Retina (tissue), 1 donor: ENCODE results near the gene PRKCE.
"Not testable (repeated sequence)": the region's sequence is repeated elsewhere in the genome, so short reads cannot be mapped to it uniquely, and the experiment has no call there.

Source experiments
- DNase-seq: peaks from one replicate; pipeline ENCODE4 v3.0.0-alpha.2; 2016

The PRKCE gene

GRCh38 chr2:45700407-45701013 lies 49.0 kb downstream of the PRKCE start:
- DNase-seq, result no peak

GRCh38 chr2:45705233-45705632 lies 53.8 kb downstream of the PRKCE start:
- DNase-seq, result no peak

DNA sequence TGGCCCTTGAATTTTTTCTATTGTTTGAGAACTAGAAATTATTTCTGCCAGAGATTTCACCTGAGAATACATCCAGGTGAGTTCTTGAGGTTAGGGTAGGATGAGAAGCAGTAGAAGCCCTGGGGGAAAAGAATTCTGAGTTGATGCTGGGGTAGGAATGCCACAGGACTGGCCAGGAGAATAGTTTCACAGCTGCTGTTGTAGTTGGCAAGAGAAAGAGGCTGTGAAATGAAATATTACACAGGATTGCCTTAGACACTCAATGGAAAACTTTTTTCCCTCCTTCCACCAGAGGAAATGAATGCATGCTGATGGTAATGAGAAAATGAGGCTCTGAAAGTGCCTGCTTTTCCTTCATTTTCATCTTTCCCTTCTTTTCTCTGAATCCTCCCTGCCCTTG lies 54.6 kb downstream of the PRKCE start:
- no peak for DNase-seq

DNA sequence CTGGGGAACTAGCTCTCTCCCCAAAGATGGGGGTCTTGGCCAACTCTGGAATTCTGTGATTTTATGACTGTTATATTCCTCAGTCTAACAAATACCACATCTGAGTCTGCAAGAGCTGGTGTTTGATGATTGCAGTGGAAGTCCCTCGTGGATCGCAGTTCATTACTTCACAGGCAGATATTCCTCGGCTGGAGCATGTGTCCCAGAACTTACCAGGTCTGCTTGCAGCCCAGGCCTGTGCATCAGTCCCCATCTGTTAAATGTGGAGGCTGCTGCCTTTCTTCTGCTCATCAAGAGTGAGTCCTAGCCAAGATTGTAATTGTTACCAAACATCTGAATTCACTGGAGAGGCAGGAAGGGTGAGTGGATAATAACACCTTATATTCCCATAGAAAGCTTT lies 55.5 kb downstream of the PRKCE start:
- DNase-seq, result peak; percentile 36

DNA sequence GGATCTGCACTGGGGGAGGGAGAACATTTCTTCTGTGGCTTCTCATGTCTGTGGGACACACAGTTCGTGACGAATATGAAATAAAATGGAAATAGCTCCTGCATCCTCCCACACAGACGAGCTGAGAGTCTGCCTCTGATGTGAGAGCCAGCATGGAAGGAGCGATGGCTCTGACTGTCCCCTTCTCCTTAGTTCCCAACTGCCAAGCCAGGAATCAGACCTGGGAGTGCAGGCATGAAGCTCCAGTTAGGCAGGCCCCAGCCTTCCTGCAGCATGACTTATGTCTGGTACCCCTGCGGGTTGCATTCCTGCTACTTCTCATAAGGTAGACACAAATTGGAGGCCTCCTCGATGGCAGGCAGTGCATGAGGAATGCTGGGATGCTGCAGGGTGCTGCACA lies 56.2 kb downstream of the PRKCE start:
- no peak for DNase-seq

- no peak for DNase-seq
Observed at GRCh38 chr2:45708501-45708900, 57.0 kb downstream of the PRKCE start.

DNA sequence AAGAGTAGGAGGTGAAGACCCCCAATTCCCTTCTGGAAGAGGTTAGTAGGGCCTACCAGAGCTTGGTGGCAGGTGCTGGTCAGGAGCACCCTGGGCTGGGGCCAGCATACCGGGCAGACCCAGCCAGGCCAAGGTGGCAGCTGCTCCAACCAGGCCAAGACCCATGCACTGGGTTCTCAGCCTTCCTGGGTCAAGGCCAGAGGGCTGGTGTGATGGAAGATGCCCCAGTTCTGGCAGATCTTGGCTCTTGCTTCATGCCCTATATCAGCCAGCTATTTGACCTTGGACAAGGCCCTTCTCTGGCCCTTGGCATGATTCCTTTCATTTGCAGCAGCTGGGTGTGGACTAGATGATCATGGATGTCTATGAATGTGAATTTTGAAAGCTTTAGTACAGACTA lies 57.7 kb downstream of the PRKCE start:
- DNase-seq, result no peak

DNA sequence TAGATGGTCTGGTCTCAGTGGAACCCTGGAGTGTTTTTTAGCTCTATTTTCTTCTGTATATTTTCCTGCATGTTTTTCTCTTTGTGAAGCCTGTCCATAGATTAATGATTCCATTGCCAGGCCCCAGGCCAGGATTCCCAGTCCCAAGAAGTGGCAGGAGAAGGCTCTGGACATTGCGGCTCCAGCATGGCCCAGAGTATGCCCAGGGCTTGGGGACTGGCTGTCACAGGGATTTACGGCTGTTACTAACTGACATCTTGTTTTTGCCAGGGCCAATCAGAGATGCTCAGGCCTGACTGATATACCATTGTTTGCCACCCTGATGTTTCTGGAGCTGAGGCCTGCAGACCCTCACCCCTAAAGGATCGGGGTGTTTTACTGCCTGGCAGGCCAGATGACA lies 59.0 kb downstream of the PRKCE start:
- DNase-seq, result no peak

GRCh38 chr2:45711224-45711623 lies 59.7 kb downstream of the PRKCE start:
- DNase-seq, result no peak

GRCh38 chr2:45712570-45712969 lies 61.1 kb downstream of the PRKCE start:
- DNase-seq, result no peak

GRCh38 chr2:45713136-45713535 lies 61.7 kb downstream of the PRKCE start:
- DNase-seq, result no peak

- no peak for DNase-seq
Observed at GRCh38 chr2:45713591-45713990, 62.1 kb downstream of the PRKCE start.

GRCh38 chr2:45714679-45715078 lies 63.2 kb downstream of the PRKCE start:
- DNase-seq, result no peak

- DNase-seq, result no peak
Observed at GRCh38 chr2:45715601-45716379, 64.3 kb downstream of the PRKCE start.

GRCh38 chr2:45716432-45716831 lies 65.0 kb downstream of the PRKCE start:
- DNase-seq, result not testable (repeated sequence)

GRCh38 chr2:45716915-45717314 lies 65.4 kb downstream of the PRKCE start:
- DNase-seq, result no peak

GRCh38 chr2:45720210-45720609 lies 68.7 kb downstream of the PRKCE start:
- DNase-seq, result no peak

DNA sequence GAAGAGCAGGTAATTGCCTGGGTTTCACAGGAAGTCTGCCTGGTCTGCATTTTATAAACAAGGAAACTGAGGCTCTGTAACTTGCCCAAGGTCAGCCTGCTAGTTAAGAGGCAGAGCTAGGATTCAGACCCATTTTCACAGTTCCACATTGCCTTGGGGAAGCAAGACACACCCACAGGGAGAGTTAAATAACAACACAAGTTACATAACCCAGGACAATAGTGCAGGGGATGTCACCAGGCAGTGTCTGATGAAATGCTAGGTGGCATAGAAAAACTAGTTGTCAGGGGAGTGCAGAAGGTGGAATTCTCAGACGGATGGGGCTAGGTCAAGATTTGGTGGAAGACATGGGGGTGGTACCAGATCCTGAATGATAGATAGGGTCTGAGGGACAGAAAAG lies 69.7 kb downstream of the PRKCE start:
- no peak for DNase-seq

GRCh38 chr2:45722477-45722876 lies 71.0 kb downstream of the PRKCE start:
- no peak for DNase-seq

DNA sequence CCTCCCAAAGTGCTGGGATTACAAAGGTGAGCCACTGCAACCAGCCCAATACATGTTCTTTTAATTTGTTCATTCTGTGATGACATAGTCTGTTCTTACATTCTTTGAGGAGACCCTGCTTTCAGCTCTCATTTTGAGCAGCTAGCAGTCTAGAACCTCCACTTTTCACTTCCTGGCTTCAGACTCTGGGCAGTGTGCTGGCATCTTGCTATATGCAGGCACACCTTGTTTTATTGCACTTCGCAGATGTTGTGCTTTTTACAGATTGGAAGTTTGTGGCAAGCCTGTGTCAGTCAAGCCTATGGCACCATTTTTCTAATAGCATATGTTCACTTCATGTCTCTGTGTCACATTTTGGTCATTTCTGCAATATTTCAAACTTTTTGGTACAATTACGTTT lies 72.4 kb downstream of the PRKCE start:
- no peak for DNase-seq

DNA sequence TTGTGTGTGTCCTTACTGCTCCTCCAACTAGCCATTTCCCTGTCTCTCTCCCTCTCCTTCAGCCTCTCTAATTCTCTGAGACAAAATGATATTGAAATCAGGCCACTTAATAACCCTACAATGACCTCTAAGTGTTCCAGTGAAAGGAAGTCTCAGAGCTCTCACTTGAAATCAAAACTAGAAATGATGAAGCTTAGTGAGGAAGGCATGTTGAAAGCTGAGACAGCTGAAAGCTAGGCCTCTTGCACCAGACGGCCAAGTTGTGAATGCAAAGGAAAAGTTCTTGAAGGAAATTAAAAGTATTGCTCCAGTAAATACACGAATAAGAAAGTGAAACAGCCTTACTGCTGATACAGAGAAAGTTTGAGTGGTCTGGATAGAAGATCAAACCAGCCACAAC lies 72.9 kb downstream of the PRKCE start:
- no peak for DNase-seq

- no peak for DNase-seq
Observed at GRCh38 chr2:45725731-45726130, 74.3 kb downstream of the PRKCE start.

DNA sequence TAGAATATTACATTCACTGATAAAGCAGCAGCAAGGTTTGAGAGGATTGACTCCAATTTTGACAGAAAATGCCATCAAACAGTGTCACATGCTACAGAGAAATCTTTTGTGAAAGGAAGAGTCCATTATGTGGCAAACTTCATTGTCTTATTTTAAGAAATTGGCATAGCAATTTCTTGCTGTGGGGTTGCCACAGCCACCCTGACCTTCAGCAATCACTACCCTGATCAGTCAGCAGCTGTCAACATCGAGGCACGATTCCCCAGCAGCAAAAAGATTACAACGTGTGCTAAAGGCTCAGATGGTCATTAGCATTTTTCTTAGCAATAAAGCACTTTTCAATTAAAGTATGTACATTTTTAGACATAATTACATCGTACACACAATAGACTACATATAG lies 74.7 kb downstream of the PRKCE start:
- no peak for DNase-seq

- no peak for DNase-seq
Observed at GRCh38 chr2:45728458-45728942, 77.0 kb downstream of the PRKCE start.
